Aorta (tissue), 5 donors: ENCODE measurements around the gene PPP1CC. TPM values are rescaled to one million over a fixed set of nuclear protein-coding genes. Genes with fewer than 3 reads are reported as not detected.
"Not testable (repeated sequence)": the region's sequence is repeated elsewhere in the genome, so short reads cannot be mapped to it uniquely, and the experiment has no call there.

Source experiments
- ATAC-seq: fragments of 200-7000 bp; cut with Tn5 transposase; one replicate; pipeline ENCODE4 v1.9.1; 2022; ENCODE audit warnings: moderate library complexity; ENCODE audit not compliant: low FRiP score
- DNase-seq, 2 donors: peaks; one replicate each; pipeline ENCODE4 v3.0.0-alpha.2; 2020
- H3K27ac ChIP-seq, 2 donors: one replicate each; pipeline ENCODE4 v1.5.1; 2013; ENCODE audit warnings: low read length in 2 of 2, mild to moderate bottlenecking in 2 of 2, moderate library complexity in 2 of 2, control low read depth in 1 of 2, inconsistent platforms in 1 of 2, low read depth in 1 of 2
- H3K27me3 ChIP-seq, 2 donors: one replicate each; pipeline ENCODE4 v1.6.1; 2013; ENCODE audit warnings: control low read depth in 1 of 2, low read length in 1 of 2, mild to moderate bottlenecking in 1 of 2, moderate library complexity in 1 of 2; ENCODE audit not compliant: insufficient read depth in 2 of 2, control insufficient read depth in 1 of 2
- H3K36me3 ChIP-seq, 2 donors: one replicate each; pipeline ENCODE4 v1.6.1; 2013; ENCODE audit warnings: control low read depth in 1 of 2, low read length in 1 of 2, mild to moderate bottlenecking in 1 of 2; ENCODE audit not compliant: insufficient read depth in 2 of 2, control insufficient read depth in 1 of 2
- H3K4me1 ChIP-seq, 2 donors: one replicate each; pipeline ENCODE4 v1.6.1; 2013; ENCODE audit warnings: low read length in 2 of 2, control low read depth in 1 of 2, mild to moderate bottlenecking in 1 of 2, moderate library complexity in 1 of 2; ENCODE audit not compliant: insufficient read depth in 2 of 2, control insufficient read depth in 1 of 2
- H3K4me3 ChIP-seq, 2 donors: one replicate each; pipeline ENCODE4 v1.5.1; 2013; ENCODE audit warnings: low read length in 2 of 2, control low read depth in 1 of 2, mild to moderate bottlenecking in 1 of 2
- H3K9me3 ChIP-seq: one replicate; pipeline ENCODE4 v1.6.1; 2013; ENCODE audit warnings: mild to moderate bottlenecking, low read length; ENCODE audit not compliant: control insufficient read depth
- WGBS, 2 donors: extraction: QIAGEN DNeasy Blood & Tissue Kit; methylation state at CpG; one replicate each; pipeline ENCODE4 v1.1.7; 2013; 5-methylcytosine and 5-hydroxymethylcytosine counted together
- intact Hi-C, 2 donors: fragments of 100-400 bp; cut with DNase I; formaldehyde crosslinking; loops; one replicate each; pipeline versions ENCODE4 v1.14.2 to v1.15.0; 2022
- polyA plus RNA-seq, 2 donors: library from polyadenylated mRNA; stranded (reverse); fragments of 200-250 nt; gene quantifications; one replicate each; pipeline ENCODE4 v1.2.3, GENCODE V29; 2013
- total RNA-seq, 2 donors: library from RNA; stranded (reverse); fragmentation: NEBNext Ultra II Directional; extraction: Animal tissue kit (Norgen Biotek cat#: 25700); gene quantifications; one replicate each; pipeline ENCODE4 v1.2.1, GENCODE V29; 2021
- donor health status: healthy with polysubstance abuse.
- donor health status: Bipolar disorder and iron deficiency.
- donor health status: DM: no; HTN: no; CAD: no.
- donor health status: DM: no; HTN: no; CAD: no.
- donor health status: DM: yes; HTN: yes; CAD: no.

Gene PPP1CC
- total and polyA plus RNA-seq, 4 donors: 73.8 to 178 (median 85.1) TPM

GRCh38 chr12:110739488-110739887, 3.2 kb downstream of the PPP1CC start:
- no peak overlapping the region for H3K27ac ChIP-seq
- intact Hi-C loops: no loop called here
- no peaks in the 10 kb centered on the region for H3K4me1 ChIP-seq
- no peaks in the 10 kb centered on the region for H3K9me3 ChIP-seq
- 13 to 14% methylated on average over 1 of the region's 1 CpG for WGBS, 2 donors
- H3K27me3 ChIP-seq: no peaks in the 10 kb centered on the region
- DNase-seq: no peak
- H3K4me3 ChIP-seq: no peak overlapping the region
- no peaks in the 10 kb centered on the region for H3K36me3 ChIP-seq
- ATAC-seq: no peak

DNA sequence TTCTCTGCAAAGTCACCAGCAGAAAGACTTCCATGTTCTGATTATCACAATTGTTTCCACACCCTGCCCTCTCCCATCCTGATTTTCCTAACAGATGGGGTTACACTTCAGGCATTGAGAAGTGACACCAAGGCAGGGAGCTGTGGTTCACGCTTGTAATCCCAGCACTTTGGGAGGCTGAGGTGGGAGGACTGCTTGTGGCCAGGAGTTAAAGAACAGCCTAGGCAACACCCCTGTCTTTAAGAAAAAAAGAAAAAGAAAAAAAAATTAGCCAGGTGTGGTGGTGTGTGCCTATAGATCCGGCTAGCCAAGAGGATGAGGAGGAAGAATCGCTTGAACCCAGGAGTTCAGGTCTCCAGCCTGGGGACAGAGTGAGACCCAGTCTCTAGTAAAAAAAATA, 5.2 kb downstream of the PPP1CC start:
- H3K9me3 ChIP-seq: no peaks in the 10 kb centered on the region
- DNase-seq (no peak), ATAC-seq (no peak)
- H3K36me3 ChIP-seq: no peaks in the 10 kb centered on the region
- no peak overlapping the region for H3K27ac ChIP-seq
- H3K4me3 ChIP-seq: no peak overlapping the region
- no peaks in the 10 kb centered on the region for H3K27me3 ChIP-seq
- 87 to 88% methylated on average over 3 of the region's 3 CpGs for WGBS, 2 donors
- H3K4me1 ChIP-seq: no peaks in the 10 kb centered on the region
- intact Hi-C loops: no loop called here

GRCh38 chr12:110737016-110737415, 5.7 kb downstream of the PPP1CC start:
- H3K27me3 ChIP-seq, DNase-seq, H3K4me3 ChIP-seq, ATAC-seq, H3K4me1 ChIP-seq, H3K36me3 ChIP-seq, H3K27ac ChIP-seq, H3K9me3 ChIP-seq, intact Hi-C loops: not testable (repeated sequence)
- WGBS, 2 donors: 70 to 76% methylated on average over 5 of the region's 5 CpGs

GRCh38 chr12:110733900-110734299, 8.8 kb downstream of the PPP1CC start:
- Histone ChIP-seq H3K36me3 (peaks cover 3 to 4% of the 10 kb centered on the region in 2 donors), H3K4me1 (no peaks in the 10 kb centered on the region), H3K27ac (no peak overlapping the region), H3K9me3 (no peaks in the 10 kb centered on the region), H3K4me3 (no peak overlapping the region), H3K27me3 (no peaks in the 10 kb centered on the region)
- intact Hi-C loops: no loop called here
- DNase-seq (no peak), ATAC-seq (no peak)
- 39 to 45% methylated on average over 1 of the region's 1 CpG for WGBS, 2 donors

GRCh38 chr12:110733089-110733715, 9.5 kb downstream of the PPP1CC start:
- 46 to 51% methylated on average over 5 of the region's 5 CpGs for WGBS, 2 donors
- intact Hi-C loops: no loop called here
- DNase-seq: no peak
- no peak for ATAC-seq
- peaks cover 6 to 8% of the 10 kb centered on the region in 2 donors for H3K36me3 ChIP-seq
- H3K4me3 ChIP-seq: no peak overlapping the region
- H3K27me3 ChIP-seq: no peaks in the 10 kb centered on the region
- no peaks in the 10 kb centered on the region for H3K4me1 ChIP-seq
- H3K9me3 ChIP-seq: no peaks in the 10 kb centered on the region
- H3K27ac ChIP-seq: no peak overlapping the region

DNA sequence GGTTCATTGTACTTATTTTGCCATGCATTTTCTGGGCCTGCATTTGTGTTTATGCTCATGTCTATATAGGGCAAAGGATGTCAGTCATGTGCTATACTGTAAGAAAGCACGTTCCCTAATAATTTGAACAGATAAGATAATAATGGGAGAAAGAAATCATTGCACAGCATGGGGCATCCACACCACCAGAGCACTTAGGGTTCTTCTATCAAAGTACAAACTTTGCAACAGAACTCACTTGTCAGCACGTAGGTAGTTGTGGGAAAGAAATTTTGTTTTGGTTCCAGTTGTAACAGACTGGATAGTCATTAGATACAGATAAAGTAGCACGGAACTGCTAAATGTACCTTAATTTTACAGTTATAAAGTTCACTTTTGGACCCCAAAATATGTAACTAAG, 10.1 kb downstream of the PPP1CC start:
- ATAC-seq (no peak), DNase-seq (no peak)
- Histone ChIP-seq H3K36me3 (peaks cover 6 to 8% of the 10 kb centered on the region in 2 donors), H3K27ac (no peak overlapping the region), H3K9me3 (no peaks in the 10 kb centered on the region), H3K4me1 (no peaks in the 10 kb centered on the region), H3K4me3 (no peak overlapping the region), H3K27me3 (no peaks in the 10 kb centered on the region)
- intact Hi-C loops: no loop called here
- 12 to 15% methylated on average over 3 of the region's 3 CpGs for WGBS, 2 donors

DNA sequence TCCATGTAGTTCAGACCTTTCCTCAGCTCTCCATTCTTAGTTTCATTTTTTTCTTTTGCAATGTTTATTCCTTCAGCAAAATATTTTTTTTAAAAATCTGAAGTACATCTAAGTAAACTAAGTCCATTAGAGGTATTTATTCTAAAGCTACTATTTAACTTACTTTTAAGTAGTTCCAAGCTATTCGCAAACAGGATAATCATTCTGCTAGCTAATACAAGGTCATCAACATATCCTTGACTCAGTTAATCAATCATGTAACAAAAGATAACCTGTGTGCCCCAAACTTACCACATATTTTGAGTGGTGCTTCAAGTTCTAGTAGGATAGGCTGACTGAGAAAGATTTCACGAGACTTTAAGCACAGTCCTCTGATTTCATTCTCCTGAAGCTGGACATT, 11.2 kb downstream of the PPP1CC start:
- intact Hi-C loops: no loop called here
- Histone ChIP-seq H3K4me1 (no peaks in the 10 kb centered on the region), H3K4me3 (no peak overlapping the region), H3K27me3 (no peaks in the 10 kb centered on the region), H3K9me3 (no peaks in the 10 kb centered on the region), H3K36me3 (peaks cover 6 to 8% of the 10 kb centered on the region in 2 donors), H3K27ac (no peak overlapping the region)
- DNase-seq: no peak
- no peak for ATAC-seq
- 83 to 84% methylated on average over 2 of the region's 2 CpGs for WGBS, 2 donors

DNA sequence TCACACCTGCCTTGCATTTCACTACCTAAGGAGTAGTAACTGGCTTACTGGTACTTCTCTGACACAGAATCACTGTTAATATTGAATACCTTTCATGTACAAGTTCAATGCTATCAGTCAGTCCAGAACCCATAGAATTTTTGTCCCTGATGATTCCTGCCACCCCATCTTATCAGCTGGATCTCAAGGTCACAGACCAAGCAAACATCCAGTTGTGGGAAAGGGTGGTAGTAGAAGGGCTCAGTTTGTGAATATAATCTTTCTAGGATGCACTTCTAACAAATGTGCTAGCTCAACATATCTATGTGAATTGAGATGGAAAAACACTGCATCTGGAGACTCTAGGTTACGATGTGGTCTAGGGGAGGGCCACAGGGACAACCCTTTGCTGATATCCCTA, 14.1 kb downstream of the PPP1CC start:
- WGBS, 2 donors: 97 to 100% methylated on average over 1 of the region's 1 CpG
- DNase-seq (no peak), ATAC-seq (no peak)
- no peaks in the 10 kb centered on the region for H3K9me3 ChIP-seq
- H3K27me3 ChIP-seq: no peaks in the 10 kb centered on the region
- H3K27ac ChIP-seq: no peak overlapping the region
- H3K4me3 ChIP-seq: no peak overlapping the region
- no peaks in the 10 kb centered on the region for H3K4me1 ChIP-seq
- intact Hi-C loops: no loop called here
- peaks cover 8 to 11% of the 10 kb centered on the region in 2 donors for H3K36me3 ChIP-seq

DNA sequence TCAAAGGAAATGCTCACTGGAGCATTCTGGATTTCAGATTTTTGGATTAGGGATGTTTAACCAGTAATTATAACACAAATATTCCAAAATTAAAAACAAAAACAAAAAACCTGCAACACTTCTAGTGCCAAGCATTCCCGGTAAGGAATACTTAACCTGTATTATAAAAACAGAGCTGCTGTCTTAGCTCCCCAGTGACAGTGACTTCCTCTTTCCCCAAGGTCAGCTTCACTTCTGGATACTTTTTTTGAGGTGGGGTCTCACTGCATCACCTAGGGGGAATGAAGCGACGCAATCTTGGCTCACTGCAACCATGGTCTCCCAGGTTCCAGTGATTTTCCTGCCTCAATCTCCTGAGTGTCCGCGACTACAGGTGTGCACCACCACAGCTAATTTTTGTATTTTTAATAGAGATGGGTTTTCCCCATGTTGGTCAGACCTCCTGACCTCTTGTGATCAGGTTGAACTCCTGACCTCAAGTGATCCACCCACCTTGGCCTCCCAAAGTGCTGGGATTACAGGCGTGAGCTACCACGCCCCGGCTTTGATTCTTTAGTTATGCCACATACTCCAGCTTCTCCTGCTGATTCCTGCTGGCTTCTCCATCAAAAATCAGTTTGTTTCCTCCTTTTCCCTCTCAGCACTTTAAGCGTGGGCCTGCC, 15.9 kb downstream of the PPP1CC start:
- no peak overlapping the region for H3K27ac ChIP-seq
- H3K9me3 ChIP-seq: no peaks in the 10 kb centered on the region
- H3K27me3 ChIP-seq: no peaks in the 10 kb centered on the region
- no peak overlapping the region for H3K4me3 ChIP-seq
- DNase-seq (no peak), ATAC-seq (no peak)
- intact Hi-C loops: no loop called here
- H3K4me1 ChIP-seq: no peaks in the 10 kb centered on the region
- H3K36me3 ChIP-seq: peaks cover 11 to 13% of the 10 kb centered on the region in 2 donors
- 89 to 91% methylated on average over 9 of the region's 9 CpGs for WGBS, 2 donors
